Activated gamma-delta T cell treated with Interleukin-2 at 50 U/mL for 16 hours (primary cell): ENCODE data around the gene PPIA.
"Not testable (repeated sequence)": the region's sequence is repeated elsewhere in the genome, so short reads cannot be mapped to it uniquely, and the experiment has no call there.

Experiments used
- DNase-seq: peaks from one replicate; pipeline ENCODE4 v3.0.0-alpha.2; 2020

PPIA gene

DNA sequence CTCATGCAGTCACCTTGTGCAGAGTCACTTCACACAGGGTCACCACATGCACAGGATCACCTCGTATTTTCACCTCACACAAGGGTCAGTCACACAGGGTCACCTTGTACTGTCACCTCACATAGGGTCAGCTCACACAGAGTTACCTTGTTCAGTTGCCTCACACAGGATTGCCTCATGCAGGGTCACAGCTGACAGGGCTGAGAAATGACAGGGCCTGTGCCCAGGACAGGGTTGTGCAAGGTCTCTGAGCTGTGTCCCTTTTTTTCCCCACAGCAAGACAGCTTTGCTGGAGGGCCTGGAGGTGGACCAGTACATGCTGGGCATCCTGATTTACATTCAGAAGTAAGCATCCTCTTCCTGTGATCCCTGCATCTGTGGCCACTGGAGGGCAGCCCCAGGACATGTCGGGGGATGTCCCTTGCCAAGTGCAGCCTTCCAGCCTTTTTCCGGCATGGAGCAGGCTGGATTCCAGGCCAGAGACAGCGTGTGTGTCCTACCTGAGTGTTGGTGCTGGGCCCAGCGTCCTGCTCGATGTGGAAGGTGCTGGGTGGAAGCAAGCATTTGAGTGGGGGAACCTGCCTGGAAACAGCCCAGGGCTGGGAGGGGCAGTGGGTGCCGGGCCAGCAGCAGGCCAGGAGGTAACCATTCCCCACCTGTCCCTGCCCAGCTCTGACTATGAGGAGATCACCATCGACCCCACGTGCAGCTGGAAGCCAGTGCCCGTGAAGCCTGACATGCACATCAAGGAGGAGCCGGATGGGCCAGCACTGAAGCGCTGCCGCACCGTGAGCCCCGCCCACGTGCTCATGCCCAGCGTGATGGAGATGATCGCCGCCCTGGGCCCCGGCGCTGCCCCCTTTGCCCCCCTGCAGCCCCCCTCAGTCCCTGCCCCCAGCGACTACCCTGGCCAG lies 31.6 kb upstream of the PPIA start:
- no peak for DNase-seq

DNA sequence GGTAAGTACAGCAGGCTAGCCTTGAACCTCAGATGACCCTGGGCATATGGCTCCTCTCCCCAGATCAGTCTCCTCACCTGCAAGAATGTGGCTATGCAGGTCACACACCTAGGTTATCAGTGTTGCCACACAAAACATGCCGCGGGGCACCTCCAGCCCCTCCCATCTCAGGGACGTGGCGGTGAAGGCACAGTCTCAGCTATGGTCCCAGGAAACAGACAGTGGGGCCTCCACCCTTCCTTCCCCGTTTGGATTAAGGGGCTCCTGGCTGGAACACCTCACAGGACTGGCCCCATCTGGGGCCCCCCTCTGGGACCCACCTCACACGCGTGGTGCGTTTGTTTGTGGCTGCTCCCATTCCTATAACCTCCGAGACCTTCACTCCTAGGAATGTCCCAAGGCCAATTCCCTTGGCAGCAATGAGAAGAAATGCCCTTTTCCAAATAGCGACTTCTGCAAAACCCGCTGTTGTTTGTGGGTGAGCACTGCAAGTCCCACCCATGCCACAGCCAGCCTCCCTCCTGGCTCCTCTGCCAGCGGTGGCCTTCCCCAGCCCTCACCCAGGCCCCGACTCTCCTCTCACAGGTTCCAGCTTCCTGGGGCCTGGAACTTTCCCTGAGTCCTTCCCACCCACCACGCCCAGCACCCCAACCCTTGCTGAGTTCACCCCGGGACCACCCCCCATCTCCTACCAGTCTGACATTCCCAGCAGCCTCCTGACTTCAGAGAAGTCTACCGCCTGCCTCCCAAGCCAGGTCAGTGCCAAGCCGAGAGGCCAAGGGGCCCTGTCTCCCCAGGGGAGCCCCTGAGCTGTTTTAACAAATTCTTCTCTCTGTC lies 30.7 kb upstream of the PPIA start:
- no peak for DNase-seq

DNA sequence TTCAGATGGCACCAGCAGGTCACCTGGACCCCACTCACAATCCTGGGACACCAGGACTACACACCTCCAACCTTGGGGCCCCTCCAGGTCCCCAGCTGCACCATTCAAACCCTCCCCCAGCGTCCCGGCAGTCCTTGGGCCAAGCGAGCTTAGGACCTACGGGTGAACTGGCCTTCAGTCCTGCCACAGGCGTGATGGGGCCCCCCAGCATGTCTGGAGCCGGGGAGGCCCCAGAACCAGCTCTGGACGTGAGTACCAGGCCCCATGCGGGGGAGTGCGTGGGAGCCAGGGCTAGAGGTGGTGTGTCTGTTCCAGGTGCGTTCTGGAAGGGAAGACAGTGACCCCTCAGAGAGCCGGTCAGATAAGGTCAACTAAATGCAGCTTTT lies 30.1 kb upstream of the PPIA start:
- DNase-seq, result no peak

DNA sequence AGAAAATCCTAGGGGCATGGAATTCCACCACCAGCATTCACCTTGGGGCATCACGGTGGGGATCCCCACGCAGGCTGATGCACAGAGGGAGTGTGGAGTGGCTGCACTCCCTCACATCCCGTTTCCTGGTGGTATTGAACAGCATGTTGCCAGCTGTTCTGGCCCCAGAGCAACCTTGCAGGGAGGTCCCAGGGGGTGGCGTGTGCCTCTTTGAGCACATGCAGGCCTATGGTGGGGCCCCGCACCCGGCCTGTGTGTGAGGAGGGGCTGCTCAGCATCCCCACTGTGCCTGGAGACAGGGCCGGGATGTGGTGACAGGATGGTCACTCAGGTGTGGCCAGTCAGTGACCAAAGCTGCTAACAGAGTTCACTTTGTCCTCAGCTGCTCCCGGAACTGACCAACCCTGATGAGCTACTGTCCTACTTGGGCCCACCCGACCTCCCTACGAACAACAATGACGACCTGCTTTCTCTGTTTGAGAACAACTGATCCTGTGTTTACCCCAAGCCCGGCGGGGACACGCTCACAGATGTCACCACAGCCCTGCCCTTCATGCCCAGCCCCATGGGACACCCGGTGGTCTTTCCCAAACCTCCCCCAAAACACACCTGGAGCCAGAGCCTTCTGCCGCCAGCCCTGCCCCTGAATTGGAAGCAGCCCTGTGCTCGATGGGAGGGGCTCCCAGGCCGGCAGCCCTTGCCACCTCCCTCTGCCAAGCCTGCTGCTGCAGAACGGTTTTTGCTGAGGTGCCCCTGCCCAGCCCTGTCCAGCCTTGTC lies 29.2 kb upstream of the PPIA start:
- DNase-seq, result no peak

DNA sequence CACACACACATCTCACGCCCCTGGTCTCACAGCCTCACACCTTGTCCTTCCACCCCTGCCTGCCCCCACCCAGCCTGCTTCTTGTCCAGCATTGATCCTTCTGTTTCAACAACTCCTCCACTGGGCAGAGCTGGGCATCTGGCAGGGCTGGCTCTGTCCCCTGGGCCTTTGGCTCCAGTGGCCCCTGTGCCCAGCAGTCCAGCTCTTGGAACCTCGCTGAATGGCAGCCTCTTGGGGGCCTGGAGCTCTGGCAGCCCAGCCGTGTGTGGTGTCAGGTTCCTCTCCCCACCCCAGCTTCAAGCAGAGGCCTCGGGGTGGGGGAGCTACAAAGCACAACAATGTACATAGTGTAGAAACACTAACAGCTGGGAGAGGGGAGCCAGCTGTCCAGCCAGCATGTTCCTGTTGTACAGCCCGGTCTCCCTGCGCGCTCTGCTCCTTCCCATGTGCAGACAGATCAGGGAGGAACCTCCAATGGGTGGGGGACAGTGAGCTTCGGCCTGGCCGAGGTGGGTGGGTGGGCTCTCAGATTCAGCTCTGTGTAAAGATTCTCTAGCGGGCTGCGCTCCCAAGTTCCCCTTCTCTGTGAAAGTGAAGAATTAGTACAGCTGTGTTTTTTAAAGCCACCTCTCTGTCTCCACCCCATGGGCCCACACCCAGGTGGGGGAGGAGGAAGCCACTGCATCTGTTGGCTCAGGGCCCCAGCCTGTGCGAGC lies 28.4 kb upstream of the PPIA start:
- DNase-seq, result no peak

DNA sequence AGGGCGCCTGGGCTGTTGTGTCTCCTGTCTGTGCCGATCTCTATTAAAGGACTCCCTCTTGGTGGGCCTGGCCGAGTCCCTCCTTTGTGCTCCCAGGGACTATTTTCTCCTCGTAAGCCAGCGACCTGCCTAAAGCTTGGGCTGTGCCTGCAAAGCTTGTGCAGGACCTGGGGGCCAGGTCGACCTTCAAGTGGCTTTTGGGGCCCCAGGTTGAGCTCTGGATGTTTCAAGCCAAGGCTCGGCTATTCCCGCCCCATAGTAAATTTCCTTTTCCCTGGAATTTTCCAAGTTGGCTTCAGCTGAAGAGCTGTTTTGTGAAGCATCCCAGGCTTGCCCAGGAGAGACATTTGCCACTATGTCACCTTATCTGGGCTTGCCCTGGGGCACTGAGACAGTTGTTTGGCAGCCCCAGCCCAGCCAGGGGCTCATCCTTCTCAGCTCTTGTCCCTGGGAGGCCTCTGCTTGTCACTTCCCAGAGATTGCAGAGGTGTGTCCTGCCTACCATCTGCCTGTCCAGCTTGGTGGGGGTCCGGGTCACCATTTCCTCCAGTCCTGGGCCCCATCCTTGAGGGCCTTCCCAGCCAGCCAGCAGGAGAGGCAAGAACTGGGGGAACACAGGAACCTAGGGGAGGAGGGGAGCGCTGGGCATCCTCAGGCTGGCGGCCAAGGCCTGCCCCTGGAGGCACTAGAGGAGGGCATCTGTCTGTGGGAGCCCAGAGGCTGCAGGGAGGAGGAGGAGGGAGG lies 27.7 kb upstream of the PPIA start:
- DNase-seq, result no peak

DNA sequence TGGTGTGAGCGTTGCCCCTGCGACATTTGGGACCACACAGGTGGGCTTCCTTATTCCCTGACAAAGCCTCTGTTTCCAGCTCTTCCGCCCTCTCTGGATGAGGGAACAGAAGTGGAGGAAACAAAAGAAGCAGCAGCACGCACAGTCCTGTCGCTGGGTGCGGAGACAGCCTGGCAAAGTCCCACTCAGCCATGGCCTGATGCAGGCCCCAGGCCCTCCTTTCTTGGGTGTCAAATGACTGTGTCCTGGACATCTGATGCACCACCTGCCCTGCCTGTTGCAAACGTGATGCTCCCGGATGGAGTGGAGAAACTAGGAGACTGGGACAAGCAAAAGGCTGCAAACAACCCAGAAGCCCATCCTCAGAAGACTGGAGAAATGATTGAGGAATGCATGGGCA lies 27.1 kb upstream of the PPIA start:
- no peak for DNase-seq

DNA sequence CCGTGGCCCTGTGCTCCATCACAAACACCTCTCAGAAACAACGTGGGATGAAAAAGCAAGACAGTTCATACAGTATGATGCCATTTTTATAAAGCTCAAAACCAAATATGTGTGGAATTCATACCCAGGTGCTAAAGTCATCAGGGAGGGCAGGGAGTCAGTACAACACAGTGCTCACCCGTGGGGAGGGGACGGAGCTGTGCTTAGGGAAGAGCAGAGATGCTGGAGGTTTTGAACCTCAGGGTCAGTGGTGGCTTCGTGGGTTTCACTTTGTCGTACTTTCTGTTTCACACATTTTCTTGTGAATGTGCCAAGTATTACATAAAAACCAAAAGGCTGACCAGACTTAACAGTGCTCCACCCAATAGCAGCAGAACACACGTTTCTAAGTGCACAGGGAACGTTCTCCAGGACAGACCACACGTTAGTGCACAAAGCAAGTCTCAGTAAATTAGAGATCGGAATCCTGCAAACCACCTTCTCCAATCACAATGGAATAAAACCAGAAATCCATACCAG lies 26.6 kb upstream of the PPIA start:
- no peak for DNase-seq

DNA sequence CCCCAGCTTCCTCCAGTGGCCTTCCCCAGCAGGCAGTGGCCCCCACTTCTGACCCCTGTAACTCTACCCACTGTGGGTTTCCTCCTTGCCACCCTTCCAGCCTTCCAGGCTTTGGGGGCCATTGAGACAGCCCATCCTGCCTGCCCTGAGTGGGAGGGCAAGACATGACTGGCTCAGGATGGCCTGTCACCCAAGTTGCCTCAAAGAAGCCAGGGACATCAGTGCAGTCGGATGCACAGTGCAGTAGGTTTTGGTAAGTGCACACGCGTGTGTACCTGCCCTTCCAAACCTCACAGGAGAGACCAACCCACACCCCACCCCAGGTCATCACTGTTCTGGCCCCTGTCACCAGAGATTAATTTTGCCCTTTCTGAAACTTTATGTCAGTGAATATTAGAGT lies 25.1 kb upstream of the PPIA start:
- no peak for DNase-seq

DNA sequence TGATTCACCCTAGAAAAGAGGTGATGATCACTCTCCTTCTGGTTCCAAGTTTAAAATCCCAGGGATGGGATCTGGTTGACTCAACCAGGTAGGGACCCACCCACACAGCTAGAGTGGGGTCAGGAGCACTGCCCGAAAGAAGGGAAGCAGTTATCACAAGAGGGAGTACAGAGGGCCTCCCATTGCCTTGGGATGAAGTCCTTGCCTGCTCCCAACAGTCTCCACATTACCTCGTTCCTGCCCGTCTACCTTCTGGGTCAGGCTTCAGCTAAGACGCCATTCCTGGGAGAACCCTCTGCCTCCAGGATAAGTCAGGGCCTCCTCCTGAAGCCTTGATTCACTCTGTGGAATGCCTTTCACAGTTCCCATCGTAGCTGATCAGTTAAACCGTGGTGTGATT lies 24.0 kb upstream of the PPIA start:
- DNase-seq, result no peak

DNA sequence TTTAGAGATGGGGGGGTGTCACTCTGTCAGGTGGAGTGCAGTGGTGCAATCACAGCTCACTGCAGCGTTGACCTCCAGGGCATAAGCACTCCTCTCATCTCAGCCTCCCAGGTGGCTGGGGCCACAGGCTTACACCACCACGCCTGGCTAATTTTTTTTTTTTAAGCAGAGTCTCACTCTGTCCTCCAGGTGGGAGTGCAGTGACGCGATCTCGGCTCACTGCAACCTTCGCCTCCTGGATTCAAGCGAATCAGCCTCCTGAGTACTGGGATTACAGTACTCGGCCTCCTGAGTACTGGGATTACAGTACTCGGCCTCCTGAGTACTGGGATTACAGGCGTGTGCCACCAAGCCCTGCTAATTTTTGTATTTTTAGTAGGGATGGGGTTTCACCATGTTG lies 23.6 kb upstream of the PPIA start:
- no peak for DNase-seq

DNA sequence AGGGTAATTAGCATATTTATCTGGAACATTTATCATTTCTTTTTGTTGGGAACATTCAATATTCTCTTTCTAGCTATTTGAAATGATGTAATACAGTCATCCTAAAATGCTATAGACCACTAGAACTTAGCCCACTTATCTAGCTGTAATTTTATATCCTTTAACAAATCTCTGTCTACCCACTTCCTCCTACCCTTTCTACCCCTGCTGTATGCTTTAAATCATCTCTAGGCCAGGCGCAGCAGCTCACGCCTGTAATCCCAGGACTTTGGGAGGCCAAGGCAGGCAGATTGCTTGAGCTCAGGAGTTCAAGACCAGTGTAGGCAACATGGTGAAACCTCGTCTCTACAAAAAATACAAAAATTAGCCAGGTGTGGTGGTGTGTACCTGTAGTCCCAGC lies 22.0 kb upstream of the PPIA start:
- not testable (repeated sequence) for DNase-seq

DNA sequence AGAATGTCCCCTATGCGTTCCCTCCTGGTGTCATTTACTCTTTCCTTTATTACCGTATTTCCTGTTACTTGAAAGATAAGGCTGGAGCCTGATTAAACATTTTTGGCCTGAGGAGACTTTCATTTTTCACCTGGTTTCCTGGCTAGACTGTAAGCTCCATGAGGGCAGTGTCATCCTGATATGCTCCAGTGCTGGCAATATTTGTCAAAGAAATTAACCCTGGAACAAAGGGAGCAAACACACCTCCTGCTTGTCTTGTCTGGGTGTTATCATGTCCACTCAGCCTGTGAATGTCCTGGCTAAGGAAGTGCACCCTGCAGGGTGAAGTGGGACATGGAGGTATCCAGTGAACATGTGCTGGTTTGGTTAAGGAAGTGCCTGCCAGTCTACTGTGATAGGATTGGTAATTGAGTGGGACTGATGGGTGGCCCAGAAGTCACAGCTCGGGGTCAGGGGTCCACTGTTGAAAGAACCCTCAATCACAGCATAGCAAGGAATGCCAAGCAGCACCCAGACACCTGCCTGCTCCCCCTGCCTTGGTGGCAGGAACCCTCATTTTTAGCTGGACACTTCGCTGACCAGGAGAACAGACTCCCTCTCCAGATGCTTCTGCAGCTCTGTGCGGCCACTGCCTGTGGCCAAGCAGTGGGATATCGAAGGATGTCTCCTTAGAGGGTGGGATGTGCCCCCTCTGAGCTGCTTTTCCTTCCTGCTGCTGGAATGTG lies 20.9 kb upstream of the PPIA start:
- DNase-seq, result no peak

DNA sequence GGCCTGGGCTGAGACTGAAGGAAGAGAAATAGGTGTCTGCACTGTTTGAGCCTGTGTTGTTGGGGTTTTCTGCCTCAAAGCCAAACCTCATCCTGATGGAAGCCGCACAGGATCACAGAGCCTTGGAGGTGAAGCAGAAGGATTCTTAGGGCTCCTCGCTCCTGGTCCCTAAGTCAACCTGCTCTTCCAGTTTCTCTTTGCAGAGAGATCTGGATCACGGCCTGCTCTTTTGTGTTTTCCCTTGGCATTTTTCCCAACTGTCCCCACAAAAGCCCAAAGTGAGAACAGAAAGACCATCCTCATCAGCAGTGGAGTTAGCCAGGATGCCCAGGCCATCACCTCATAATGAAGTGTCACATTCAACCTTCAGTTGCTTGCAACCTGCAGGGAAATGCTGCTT lies 20.3 kb upstream of the PPIA start:
- no peak for DNase-seq

DNA sequence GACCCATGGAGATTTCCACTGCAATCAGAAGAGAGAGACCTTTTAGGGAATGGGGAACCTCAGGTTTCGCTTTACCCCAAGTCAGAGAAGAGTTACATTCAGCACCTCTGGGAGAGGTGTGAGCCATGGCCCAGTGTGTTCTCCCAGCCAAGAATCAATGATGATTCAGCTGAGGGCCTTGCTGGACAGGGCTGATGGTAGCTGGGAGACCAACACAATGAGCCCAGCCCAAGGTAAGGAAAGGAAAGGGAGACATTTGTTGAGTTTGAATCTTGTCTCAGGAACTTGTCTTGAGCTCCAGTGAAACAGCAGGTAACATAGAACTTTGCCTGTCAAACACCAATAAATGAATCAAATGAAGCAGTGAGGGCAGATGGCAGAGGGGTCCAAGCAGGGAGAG lies 14.0 kb upstream of the PPIA start:
- no peak for DNase-seq

DNA sequence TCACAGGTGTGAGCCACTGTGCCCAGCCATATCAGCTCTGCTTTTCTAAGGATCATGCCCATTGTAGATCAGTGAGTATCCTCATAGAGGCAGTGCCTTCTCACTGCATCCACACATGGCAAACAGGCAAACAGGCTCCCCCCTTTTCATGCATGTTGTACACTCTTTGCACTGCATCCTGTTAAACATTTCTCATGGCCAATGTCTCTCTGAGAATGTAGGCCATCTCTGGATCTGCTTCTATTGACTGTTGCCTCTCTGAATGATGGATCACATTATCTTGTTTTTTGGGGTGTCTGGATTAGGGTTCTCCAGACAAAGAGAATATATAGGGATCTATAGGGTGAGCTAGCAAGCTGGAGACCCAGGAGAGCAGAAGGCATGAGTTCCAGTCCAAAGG lies 13.1 kb upstream of the PPIA start:
- no peak for DNase-seq

DNA sequence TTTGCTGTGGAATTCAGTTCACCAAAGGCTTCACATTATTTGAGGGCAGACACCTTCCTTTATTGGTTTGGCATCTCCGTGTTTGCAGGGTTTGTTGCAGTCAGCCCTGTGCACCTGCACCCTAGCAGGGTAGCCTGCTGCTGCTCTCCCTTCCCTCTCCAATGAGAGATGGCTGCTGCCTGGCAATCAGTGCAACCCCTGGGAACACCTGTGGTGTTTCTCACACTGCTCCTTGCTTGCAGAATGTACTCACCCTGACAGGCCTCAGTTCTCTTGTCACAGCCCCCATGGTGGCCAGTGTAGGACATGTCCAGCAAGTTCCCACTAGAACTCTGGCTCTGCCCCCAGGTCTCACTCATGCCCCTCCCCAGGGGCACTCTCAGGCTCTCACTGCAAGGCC lies 12.1 kb upstream of the PPIA start:
- DNase-seq, result no peak

DNA sequence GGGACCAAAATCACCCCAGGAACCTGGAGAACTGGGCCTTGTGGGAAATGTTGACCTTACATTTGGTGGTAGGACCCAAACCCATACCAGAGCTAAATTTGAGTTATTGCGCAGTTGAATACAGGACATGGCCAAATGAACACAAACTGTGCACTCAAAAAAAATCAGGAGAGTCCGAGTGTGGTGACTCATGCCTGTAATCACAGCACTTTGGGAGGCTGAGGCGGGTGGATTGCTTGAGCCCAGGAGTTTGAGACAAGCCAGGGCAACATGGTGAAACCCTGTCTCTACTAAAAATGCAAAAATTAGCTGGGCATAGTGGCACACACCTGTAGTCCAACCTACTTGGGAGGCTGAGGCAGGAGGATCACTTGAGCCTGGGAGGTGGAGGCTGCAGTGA lies 11.3 kb upstream of the PPIA start:
- not testable (repeated sequence) for DNase-seq

DNA sequence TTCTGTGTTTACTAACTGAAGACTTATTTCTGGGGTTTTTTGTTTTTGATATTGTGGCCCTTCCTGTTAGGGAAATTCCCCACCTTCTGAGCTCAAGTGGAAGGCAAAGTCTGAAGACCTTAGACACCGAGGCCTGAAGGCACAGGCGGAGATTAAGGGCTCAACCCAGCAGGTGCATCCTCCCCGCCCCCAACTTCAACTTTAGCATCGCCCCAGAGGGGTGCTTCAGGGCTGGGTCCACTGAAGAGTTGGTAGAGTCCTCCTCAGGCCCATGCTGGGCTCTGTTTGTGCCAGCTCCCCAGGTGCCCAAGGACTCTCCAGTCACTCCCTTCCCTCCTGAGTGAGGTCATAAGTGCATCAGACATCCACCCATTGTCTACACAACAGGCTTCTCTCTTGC lies 9.4 kb upstream of the PPIA start:
- no peak for DNase-seq

DNA sequence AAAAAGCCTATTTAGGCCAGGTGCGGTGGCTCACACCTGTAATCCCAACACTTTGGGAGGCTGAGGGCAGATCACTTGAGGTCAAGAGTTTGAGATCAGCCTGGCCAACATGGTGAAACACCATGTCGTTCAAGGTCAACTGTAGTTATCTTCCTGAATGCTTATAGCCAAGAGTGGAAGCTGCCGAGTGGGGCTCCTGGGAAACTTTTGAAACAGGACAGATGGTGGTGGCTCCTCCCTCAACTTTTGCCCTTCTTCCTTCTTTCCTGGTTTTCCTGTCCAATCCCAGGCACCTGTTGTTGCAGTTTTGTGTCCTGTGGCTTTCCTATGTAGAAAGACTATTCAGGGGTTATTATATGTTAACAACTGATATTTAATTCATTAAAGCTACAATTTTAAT lies 8.7 kb upstream of the PPIA start:
- no peak for DNase-seq

DNA sequence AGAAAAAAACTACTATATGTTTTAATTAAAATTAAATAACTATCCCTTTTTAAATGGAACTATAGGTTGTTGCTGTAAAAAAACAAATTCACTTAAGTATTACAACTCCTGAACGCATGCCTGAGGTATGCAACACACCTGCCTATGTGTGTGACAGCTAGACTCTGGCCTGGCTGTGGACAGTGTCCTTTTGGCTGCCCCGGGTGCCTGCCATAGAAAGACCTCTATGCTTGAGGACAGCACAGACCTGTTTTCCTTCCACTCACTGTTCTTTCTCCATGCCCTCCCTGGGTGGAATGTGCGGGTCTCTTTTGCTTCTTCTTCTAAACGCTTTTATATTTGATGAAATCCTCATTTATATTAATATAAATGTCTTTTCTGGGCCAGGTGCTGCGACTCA lies 6.5 kb upstream of the PPIA start:
- DNase-seq, result no peak
